ENCODE measurements around the gene CIPC.
A peak's percentile ranks its signal among the peaks of the same experiment; 100 is the strongest.

CIPC gene

GRCh38 chr14:77071938-77072388, 26.1 kb upstream of the CIPC start:
- DNase-seq (ENCODE audit: low spot score), result no peak

- no peak for DNase-seq (ENCODE audit: low spot score)
Observed at GRCh38 chr14:77074969-77075368, 23.1 kb upstream of the CIPC start.

GRCh38 chr14:77076113-77076631, 21.9 kb upstream of the CIPC start:
- no peak for DNase-seq (ENCODE audit: low spot score)

GRCh38 chr14:77077040-77077439, 21.0 kb upstream of the CIPC start:
- no peak for DNase-seq (ENCODE audit: low spot score)

GRCh38 chr14:77082356-77082755, 15.7 kb upstream of the CIPC start:
- no peak for DNase-seq (ENCODE audit: low spot score)

- no peak for DNase-seq (ENCODE audit: low spot score)
Observed at GRCh38 chr14:77083082-77083481, 15.0 kb upstream of the CIPC start.

GRCh38 chr14:77084985-77085384, 13.1 kb upstream of the CIPC start:
- DNase-seq (ENCODE audit: low spot score), result no peak

GRCh38 chr14:77085538-77085937, 12.5 kb upstream of the CIPC start:
- DNase-seq (ENCODE audit: low spot score), result no peak

- no peak for DNase-seq (ENCODE audit: low spot score)
Observed at GRCh38 chr14:77086017-77086727, 11.9 kb upstream of the CIPC start.

GRCh38 chr14:77086951-77087350, 11.1 kb upstream of the CIPC start:
- no peak for DNase-seq (ENCODE audit: low spot score)

- no peak for DNase-seq (ENCODE audit: low spot score)
Observed at GRCh38 chr14:77087631-77088030, 10.4 kb upstream of the CIPC start.

- peak; percentile 77 for DNase-seq (ENCODE audit: low spot score)
Observed at GRCh38 chr14:77088219-77088618, 9.8 kb upstream of the CIPC start.

- no peak for DNase-seq (ENCODE audit: low spot score)
Observed at GRCh38 chr14:77088645-77089044, 9.4 kb upstream of the CIPC start.

GRCh38 chr14:77091518-77091917, 6.5 kb upstream of the CIPC start:
- DNase-seq (ENCODE audit: low spot score), result no peak

- no peak for DNase-seq (ENCODE audit: low spot score)
Observed at GRCh38 chr14:77092676-77093075, 5.4 kb upstream of the CIPC start.

GRCh38 chr14:77094672-77095284, 3.3 kb upstream of the CIPC start:
- peak; percentile 64 for DNase-seq (ENCODE audit: low spot score)

GRCh38 chr14:77097006-77097699, 905 bp upstream of the CIPC start:
- DNase-seq (ENCODE audit: low spot score), result no peak

GRCh38 chr14:77098529-77099353, 683 bp downstream of the CIPC start:
- DNase-seq (ENCODE audit: low spot score), result peak; percentile 31

GRCh38 chr14:77099425-77100167, 1.5 kb downstream of the CIPC start:
- DNase-seq (ENCODE audit: low spot score), result no peak

- no peak for DNase-seq (ENCODE audit: low spot score)
Observed at GRCh38 chr14:77100961-77101360, 2.9 kb downstream of the CIPC start.

- no peak for DNase-seq (ENCODE audit: low spot score)
Observed at GRCh38 chr14:77102154-77102553, 4.1 kb downstream of the CIPC start.
